Endothelial cell of umbilical vein (primary cell): Measurements from ENCODE around the gene CYP26A1.

Experiments used
- TF ChIP-seq, protein P1 (sequence below): IDR thresholded peaks from 2 replicates; pipeline ENCODE4 v1.6.1; 2011; ENCODE audit not compliant: insufficient read depth, insufficient read length
- TF ChIP-seq, protein P2 (sequence below), 2 donors: IDR thresholded peaks; 1 replicate in 1 of 2; 2 replicates in 1 of 2; pipeline ENCODE4 v1.5.1; 2011; ENCODE audit warnings: low read length in 2 of 2, mild to moderate bottlenecking in 2 of 2, moderate library complexity in 2 of 2, control low read depth in 1 of 2, inconsistent platforms in 1 of 2, low read depth in 1 of 2; ENCODE audit not compliant: insufficient read depth in 1 of 2; ENCODE audit errors: extremely low read depth in 1 of 2

DNA sequence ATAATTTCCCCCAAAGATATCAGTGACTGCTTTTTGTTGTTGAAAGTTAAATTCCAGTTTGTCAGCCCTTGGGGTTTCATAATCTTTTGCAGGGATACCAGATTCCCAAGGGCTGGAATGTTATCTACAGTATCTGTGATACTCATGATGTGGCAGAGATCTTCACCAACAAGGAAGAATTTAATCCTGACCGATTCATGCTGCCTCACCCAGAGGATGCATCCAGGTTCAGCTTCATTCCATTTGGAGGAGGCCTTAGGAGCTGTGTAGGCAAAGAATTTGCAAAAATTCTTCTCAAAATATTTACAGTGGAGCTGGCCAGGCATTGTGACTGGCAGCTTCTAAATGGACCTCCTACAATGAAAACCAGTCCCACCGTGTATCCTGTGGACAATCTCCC lies 3.2 kb downstream of the CYP26A1 start:
- TF ChIP-seq, protein P1, sequence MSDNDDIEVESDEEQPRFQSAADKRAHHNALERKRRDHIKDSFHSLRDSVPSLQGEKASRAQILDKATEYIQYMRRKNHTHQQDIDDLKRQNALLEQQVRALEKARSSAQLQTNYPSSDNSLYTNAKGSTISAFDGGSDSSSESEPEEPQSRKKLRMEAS = no peak
- TF ChIP-seq, protein P2, sequence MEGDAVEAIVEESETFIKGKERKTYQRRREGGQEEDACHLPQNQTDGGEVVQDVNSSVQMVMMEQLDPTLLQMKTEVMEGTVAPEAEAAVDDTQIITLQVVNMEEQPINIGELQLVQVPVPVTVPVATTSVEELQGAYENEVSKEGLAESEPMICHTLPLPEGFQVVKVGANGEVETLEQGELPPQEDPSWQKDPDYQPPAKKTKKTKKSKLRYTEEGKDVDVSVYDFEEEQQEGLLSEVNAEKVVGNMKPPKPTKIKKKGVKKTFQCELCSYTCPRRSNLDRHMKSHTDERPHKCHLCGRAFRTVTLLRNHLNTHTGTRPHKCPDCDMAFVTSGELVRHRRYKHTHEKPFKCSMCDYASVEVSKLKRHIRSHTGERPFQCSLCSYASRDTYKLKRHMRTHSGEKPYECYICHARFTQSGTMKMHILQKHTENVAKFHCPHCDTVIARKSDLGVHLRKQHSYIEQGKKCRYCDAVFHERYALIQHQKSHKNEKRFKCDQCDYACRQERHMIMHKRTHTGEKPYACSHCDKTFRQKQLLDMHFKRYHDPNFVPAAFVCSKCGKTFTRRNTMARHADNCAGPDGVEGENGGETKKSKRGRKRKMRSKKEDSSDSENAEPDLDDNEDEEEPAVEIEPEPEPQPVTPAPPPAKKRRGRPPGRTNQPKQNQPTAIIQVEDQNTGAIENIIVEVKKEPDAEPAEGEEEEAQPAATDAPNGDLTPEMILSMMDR (IDR thresholded peaks at IDR 0.05; ENCODE audit: extremely low read depth in 1 of 2, insufficient read depth in 1 of 2, low read depth in 1 of 2, low read length in 2 of 2) = no peak
